Measurements from ENCODE around the gene OVCA2. TPM values are rescaled to one million over a fixed set of nuclear protein-coding genes. Genes with fewer than 3 reads are reported as not detected.

OVCA2 gene
- polyA plus RNA-seq, 1 donor = 9.3 TPM

GRCh38 chr17:2034157-2034556 is 7.7 kb upstream of the OVCA2 start:
- no peak for DNase-seq (ENCODE audit: low read depth)

DNA sequence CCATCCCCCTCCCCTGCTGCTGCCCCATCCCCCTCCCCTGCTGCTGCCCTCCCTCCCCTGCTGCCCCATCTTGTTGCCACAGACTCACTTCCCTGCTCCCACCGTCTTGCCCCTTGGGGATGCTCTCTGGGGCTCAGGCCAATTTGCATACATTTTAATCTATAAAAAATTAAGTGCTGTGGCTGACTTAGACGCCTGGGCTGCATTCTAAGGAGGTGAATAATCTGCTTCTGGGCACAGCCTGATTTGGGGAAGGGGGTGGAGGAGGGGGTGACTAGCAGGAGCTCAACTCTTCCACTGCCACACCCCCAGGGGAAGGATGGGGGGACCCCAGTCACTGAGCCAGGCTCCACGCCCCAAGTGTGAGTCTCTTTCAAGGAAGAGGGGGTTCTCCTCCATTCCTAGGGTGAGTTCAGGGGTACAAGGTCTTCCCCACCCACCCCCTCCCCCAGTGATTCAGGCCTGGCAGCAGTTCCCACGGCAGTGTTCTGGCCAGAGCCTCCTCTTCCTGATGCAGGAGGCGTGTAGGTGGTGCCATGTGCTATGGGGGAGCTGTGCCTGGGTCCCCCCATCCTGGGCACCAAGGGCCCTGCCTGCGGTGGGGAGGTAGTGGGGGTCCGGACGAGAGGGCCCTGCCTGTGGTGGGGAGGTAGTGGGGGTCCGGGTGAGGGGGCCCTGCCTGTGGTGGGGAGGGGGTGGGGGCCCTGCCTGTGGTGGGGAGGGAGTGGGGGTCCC is 6.8 kb upstream of the OVCA2 start:
- DNase-seq (ENCODE audit: low read depth) = no peak

- no peak for DNase-seq (ENCODE audit: low read depth)
Observed at GRCh38 chr17:2035541-2036488, 6.0 kb upstream of the OVCA2 start.

DNA sequence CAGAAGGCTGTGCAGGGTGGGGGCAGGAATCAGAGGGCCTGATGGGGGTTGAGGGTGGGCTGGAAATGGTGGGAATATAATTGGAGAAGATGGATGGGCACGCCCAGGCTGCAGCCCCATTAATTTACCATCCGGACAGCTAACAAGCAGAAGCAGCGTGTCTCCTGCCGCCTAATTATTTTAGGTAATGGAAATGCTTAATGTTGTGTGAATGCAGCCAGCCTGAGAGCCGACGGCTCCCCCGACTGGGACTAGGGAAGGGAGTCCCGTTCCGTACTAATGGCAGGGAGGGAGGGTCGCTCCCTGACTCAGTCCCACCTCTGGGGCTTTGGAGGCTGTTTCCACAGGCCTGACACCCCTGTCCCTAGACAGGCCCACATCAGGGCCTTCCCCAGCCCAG is 4.7 kb upstream of the OVCA2 start:
- no peak for DNase-seq (ENCODE audit: low read depth)

GRCh38 chr17:2040219-2040827 is 1.5 kb upstream of the OVCA2 start:
- DNase-seq (ENCODE audit: low read depth) = no peak

DNA sequence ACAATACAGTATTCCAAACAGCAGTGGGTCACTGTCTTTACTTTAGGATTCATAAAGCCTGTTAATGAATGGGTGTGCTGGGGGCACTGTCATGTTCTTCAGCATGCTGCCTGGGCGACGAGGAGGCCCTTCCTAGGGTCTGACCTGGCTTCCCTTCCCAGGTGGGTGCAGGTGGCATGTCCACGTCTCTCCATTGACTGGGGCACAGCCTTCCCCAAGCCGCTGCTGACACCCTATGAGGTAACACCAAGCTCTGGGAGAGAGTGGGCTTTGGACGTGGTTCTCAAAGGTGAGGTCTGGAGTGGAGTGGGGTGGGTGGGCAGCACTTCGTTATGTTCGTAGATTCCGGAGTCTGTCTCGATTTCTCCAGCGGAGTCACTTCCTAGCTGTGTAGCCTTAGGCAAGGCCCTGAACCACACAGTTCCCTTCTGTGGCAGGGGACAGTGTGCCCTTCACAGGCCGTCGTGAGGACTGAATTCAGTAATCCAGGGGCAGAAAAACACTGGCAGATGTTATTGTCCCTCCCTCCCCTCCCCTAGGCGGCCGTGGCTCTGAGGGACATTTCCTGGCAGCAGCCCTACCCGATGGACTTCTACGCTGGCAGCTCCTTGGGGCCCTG is 771 bp upstream of the OVCA2 start:
- DNase-seq (ENCODE audit: low read depth) = no peak

DNA sequence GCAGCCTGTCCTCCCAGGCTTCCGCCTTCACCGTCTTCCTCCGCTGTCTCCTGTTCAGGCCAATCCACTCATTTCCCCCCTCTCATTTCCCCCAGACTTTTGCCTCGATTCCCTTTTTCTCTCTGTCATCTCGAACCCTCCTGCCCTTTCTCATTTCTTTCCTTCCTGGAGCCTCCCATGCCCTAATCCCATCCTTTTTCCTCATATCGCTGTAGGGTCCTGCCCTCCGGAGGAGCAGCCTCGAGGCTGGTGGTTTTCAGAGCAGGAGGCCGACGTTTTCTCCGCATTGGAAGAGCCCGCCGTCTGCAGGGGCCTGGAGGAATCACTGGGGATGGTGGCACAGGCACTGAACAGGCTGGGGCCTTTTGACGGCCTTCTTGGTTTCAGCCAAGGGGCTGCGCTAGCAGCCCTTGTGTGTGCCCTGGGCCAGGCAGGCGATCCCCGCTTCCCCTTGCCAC is 597 bp downstream of the OVCA2 start:
- DNase-seq (ENCODE audit: low read depth) = no peak

- DNase-seq (ENCODE audit: low read depth) = no peak
Observed at GRCh38 chr17:2042933-2043332, 1.1 kb downstream of the OVCA2 start.

DNA sequence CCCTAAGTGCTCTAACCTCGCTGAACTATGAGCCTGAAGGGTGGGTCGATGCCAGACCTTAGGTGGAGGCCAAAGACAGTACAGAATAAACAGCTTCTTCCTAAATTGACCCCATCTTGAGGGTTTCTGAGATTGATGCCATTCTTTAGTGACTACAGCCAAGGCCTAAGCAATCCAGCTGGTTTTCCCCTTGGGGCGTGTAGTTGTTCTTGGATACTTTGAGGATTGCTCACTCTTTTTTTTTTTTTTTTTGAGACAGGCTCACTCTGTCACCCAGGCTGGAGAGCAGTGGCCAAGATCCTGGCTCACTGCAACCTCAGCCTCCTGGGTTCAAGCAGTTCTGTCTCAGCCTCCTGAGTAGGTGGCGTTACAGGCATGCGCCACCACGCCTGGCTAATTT is 2.0 kb downstream of the OVCA2 start:
- DNase-seq (ENCODE audit: low read depth) = no peak

DNA sequence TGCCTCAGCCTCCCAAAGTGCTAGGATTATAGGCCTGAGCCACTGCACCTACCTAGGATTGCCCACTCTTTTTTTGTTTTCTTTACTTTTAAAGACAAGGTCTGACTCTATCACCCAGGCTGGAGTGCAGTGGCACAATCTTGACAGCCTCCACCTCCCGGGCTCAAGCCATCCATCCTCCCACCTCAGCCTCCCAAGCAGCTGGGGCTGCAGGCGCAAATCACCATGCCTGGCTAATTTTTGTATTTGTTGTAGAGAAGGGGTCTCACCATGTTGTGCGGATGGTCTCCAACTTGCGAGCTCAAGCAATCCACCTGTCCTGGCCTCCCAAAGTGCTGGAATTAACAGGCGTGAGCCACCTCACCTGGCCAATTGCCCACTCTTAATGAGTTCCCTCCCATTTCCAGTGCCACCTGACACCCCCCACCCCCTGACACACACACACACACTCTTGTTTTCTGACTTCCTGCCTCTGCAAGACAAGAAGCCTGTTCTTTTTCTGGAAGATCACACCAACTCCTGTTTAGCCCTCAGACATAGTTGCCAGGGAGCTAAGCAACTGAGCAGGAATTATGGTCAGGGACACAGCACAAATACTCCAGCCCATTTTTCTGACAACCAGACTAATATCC is 2.6 kb downstream of the OVCA2 start:
- DNase-seq (ENCODE audit: low read depth) = no peak

GRCh38 chr17:2047590-2047989 is 5.8 kb downstream of the OVCA2 start:
- no peak for DNase-seq (ENCODE audit: low read depth)

- DNase-seq (ENCODE audit: low read depth) = no peak
Observed at GRCh38 chr17:2048805-2049204, 7.0 kb downstream of the OVCA2 start.

DNA sequence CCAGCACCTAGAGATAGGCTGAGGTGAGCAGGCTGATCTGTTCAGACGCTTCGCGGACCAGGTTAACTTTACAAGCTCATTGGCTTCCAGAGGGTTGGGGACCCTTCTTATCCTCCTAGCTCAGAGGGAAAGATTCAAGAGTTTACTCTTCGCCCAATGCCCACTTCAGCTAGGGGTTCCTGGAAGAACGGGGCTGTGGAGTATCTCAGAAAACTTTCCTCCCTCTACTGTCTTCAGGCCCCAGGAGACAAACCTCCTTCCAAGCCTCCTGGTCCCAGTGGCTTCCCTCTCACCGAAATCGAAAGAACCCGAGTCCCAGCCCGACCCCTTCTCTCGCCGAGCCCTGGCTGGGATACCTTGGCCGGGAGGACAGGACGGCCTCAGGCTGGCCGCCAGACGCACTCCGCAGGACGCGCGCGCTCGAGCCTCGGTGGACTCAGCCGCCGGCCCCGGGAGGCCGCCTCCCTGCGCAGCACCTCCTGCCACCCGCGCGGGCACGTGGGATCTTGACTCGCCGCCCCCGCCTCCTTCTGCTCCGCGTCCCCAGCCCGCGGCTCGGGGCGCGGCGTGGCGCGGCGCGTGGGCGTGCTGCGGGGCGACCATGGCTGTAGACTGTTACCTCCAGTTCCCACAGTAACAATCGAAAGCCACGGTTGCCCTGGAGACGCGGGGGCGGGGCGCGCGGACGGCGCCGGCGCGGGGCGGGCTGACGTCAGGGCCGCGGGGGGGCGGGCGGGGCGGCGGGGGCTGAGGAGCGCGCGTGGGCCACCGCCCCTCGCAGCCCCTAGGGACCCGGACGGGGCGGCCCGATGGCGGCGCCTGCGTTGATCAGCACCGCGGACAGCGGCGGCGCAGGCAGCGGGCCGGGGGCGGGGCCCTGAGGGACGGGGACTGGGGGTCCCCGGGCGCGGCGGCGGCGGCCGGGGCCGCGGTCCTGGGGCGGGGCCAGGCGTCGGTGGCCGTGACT is 7.8 kb downstream of the OVCA2 start:
- DNase-seq (ENCODE audit: low read depth) = no peak

- DNase-seq (ENCODE audit: low read depth) = no peak
Observed at GRCh38 chr17:2050300-2051060, 8.7 kb downstream of the OVCA2 start.

GRCh38 chr17:2051061-2051932 is 9.5 kb downstream of the OVCA2 start:
- DNase-seq (ENCODE audit: low read depth) = no peak

DNA sequence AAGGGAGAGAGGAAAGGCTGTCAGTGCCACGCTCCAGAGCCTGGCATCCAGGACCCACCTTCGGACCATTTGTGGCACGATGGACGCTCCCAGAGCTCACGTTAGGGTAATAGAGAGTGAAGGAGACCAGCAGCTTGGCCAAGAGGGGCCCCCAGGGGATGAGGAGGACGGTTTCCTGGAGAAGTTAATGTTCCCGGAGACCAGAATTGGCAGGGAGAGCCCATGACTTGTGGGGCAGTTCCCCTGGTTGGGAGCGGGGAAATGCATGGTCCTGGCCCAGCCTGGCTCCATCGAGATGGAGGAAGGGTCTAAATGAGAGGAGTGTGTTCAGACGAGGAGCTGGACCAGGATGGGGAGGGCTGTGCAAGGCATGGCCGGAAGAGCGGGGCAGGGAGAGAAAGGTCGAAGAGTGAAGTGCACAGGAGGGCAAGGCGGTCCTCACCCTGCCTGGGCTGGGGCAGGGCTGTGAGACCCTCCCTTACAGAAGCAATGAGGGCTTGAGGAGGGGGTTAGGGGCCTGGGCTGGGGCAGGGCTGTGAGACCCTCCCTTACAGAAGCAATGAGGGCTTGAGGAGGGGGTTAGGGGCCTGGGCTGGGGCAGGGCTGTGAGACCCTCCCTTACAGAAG is 10.2 kb downstream of the OVCA2 start:
- no peak for DNase-seq (ENCODE audit: low read depth)

DNA sequence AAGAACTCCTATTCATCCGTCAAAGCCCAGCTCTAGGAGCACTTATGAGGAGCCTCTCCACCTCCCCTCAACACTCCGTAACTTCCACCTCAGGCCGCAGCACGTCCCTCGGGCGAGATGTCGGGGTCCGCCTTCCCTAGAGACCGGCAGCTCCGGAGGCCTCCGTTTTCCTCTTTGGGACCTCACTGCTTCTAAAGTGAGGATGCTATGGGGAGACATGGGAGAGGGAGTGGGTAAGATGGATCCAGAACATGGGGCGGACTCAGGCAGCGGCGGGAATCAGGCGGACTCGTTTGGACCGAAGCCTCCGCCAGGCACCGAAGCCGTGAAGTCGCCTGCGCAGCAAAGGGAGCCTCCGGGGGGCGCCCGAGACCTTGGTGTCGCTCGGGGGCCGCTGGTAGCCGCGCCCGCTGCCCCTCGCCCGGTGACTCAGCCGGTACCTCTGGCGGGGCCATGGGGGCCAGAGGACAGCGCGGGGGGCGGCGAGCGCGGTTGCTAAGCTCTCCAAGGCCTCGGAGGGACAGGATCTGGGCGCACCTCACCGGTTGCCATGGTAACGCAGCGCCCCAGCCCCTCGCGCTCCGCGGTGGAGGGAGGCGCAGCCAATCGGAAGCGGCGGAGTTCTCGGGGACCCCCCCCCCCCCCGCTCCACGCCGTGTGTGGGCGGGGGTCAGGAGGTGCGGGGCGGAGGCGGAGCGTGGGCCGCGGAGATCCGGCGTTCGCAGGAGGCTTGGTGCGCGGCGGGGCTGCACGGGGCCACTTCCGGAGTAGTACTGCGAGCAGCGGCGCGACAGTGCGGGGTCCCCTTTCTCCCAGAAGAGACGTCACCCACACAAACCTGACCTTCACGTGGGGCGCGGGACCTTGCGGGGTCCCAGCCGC is 11.8 kb downstream of the OVCA2 start:
- DNase-seq (ENCODE audit: low read depth) = no peak

All from forelimb muscle (tissue), 1 donor.